Measurements from ENCODE around the gene PLIN5. TPM values are rescaled to one million over a fixed set of nuclear protein-coding genes. Genes with fewer than 3 reads are reported as not detected.
"Not testable (repeated sequence)": the region's sequence is repeated elsewhere in the genome, so short reads cannot be mapped to it uniquely, and the experiment has no call there.

PLIN5 gene
- total RNA-seq, 1 experiment from 2014 or later = 3.5 TPM

GRCh38 chr19:4570402-4570801 is 35.4 kb upstream of the PLIN5 start:
- in situ Hi-C loops (cut with HindIII; ENCODE audit: low sequenced_read_pairs) = no loop called here
- DNase-seq (ENCODE audit: low spot score) = no peak

- DNase-seq (ENCODE audit: low spot score) = no peak
- in situ Hi-C loops (cut with HindIII; ENCODE audit: low sequenced_read_pairs) = no loop called here
Measured at GRCh38 chr19:4568886-4569285, 33.9 kb upstream of the PLIN5 start.

GRCh38 chr19:4567584-4568071 is 32.6 kb upstream of the PLIN5 start:
- in situ Hi-C loops (cut with HindIII; ENCODE audit: low sequenced_read_pairs) = no loop called here
- no peak for DNase-seq (ENCODE audit: low spot score)

- no peak for DNase-seq (ENCODE audit: low spot score)
- in situ Hi-C loops (cut with HindIII; ENCODE audit: low sequenced_read_pairs) = no loop called here
Measured at GRCh38 chr19:4566402-4567051, 31.5 kb upstream of the PLIN5 start.

GRCh38 chr19:4563562-4563961 is 28.5 kb upstream of the PLIN5 start:
- DNase-seq (ENCODE audit: low spot score); in situ Hi-C loops (cut with HindIII; ENCODE audit: low sequenced_read_pairs): not testable (repeated sequence)

- in situ Hi-C loops (cut with HindIII; ENCODE audit: low sequenced_read_pairs); DNase-seq (ENCODE audit: low spot score): not testable (repeated sequence)
Measured at GRCh38 chr19:4562085-4562484, 27.1 kb upstream of the PLIN5 start.

- in situ Hi-C loops (cut with HindIII; ENCODE audit: low sequenced_read_pairs) = no loop called here
- DNase-seq (ENCODE audit: low spot score) = no peak
Measured at GRCh38 chr19:4559569-4559968, 24.5 kb upstream of the PLIN5 start, which contains the start of gene SEMA6B. TSS of gene SEMA6B (minus strand) at chr19:4559684. CDS start at chr19:4558457, 1,227 bp downstream.

- no peak for DNase-seq (ENCODE audit: low spot score)
- in situ Hi-C loops (cut with HindIII; ENCODE audit: low sequenced_read_pairs) = no loop called here
Measured at GRCh38 chr19:4557971-4558941, 23.2 kb upstream of the PLIN5 start.

GRCh38 chr19:4557144-4557970 is 22.3 kb upstream of the PLIN5 start:
- no peak for DNase-seq (ENCODE audit: low spot score)
- in situ Hi-C loops (cut with HindIII; ENCODE audit: low sequenced_read_pairs) = no loop called here

GRCh38 chr19:4556597-4557127 is 21.6 kb upstream of the PLIN5 start:
- in situ Hi-C loops (cut with HindIII; ENCODE audit: low sequenced_read_pairs) = no loop called here
- no peak for DNase-seq (ENCODE audit: low spot score)

GRCh38 chr19:4555657-4556561 is 20.9 kb upstream of the PLIN5 start:
- no peak for DNase-seq (ENCODE audit: low spot score)
- in situ Hi-C loops (cut with HindIII; ENCODE audit: low sequenced_read_pairs) = no loop called here

GRCh38 chr19:4554717-4555116 is 19.7 kb upstream of the PLIN5 start:
- in situ Hi-C loops (cut with HindIII; ENCODE audit: low sequenced_read_pairs) = no loop called here
- no peak for DNase-seq (ENCODE audit: low spot score)

- in situ Hi-C loops (cut with HindIII; ENCODE audit: low sequenced_read_pairs) = no loop called here
- no peak for DNase-seq (ENCODE audit: low spot score)
Measured at GRCh38 chr19:4553775-4554174, 18.8 kb upstream of the PLIN5 start.

- no peak for DNase-seq (ENCODE audit: low spot score)
- in situ Hi-C loops (cut with HindIII; ENCODE audit: low sequenced_read_pairs) = no loop called here
Measured at GRCh38 chr19:4553092-4553695, 18.2 kb upstream of the PLIN5 start.

- in situ Hi-C loops (cut with HindIII; ENCODE audit: low sequenced_read_pairs) = no loop called here
- DNase-seq (ENCODE audit: low spot score) = no peak
Measured at GRCh38 chr19:4552525-4552819, 17.4 kb upstream of the PLIN5 start.

GRCh38 chr19:4550479-4551050 is 15.5 kb upstream of the PLIN5 start:
- in situ Hi-C loops (cut with HindIII; ENCODE audit: low sequenced_read_pairs) = no loop called here
- no peak for DNase-seq (ENCODE audit: low spot score)

- no peak for DNase-seq (ENCODE audit: low spot score)
Measured at GRCh38 chr19:4550018-4550417, 15.0 kb upstream of the PLIN5 start.

GRCh38 chr19:4548238-4548584 is 13.2 kb upstream of the PLIN5 start:
- in situ Hi-C loops (cut with HindIII; ENCODE audit: low sequenced_read_pairs) = no loop called here
- no peak for DNase-seq (ENCODE audit: low spot score)

More at GRCh38 chr19:4550018-4550417, 15.0 kb upstream of the PLIN5 start:
- in situ Hi-C loops (cut with HindIII; ENCODE audit: low sequenced_read_pairs) = no loop called here
